Stimulated activated naive CD8-positive, alpha-beta T cell treated with anti-CD3 and anti-CD28 coated beads, Interleukin-15, amount 100 ng/mL, for 72 hours (primary cell): Measurements from ENCODE around the gene TIPARP.

Source experiments
- ATAC-seq: fragments of 150-1000 bp; cut with Tn5 transposase; 2 replicates; pipeline ENCODE4 v1.10.0; 2021; ENCODE audit warnings: mild to moderate bottlenecking, moderate library complexity
- DNase-seq, 2 donors: peaks; one replicate each; pipeline ENCODE4 v3.0.0; 2021 to 2022
- H3K27ac Mint-ChIP-seq, 2 donors: one replicate each; pipeline ENCODE4 v1.8.0; 2022; ENCODE audit warnings: mild to moderate bottlenecking in 2 of 2, mixed read lengths in 2 of 2, moderate library complexity in 2 of 2
- H3K27me3 Mint-ChIP-seq: one replicate; pipeline ENCODE4 v1.8.0; 2022; ENCODE audit warnings: mixed read lengths
- H3K4me1 Mint-ChIP-seq: one replicate; pipeline ENCODE4 v1.8.0; 2022; ENCODE audit warnings: mild to moderate bottlenecking, mixed read lengths
- H3K4me3 Mint-ChIP-seq, 2 donors: one replicate each; pipeline ENCODE4 v1.8.0; 2022; ENCODE audit warnings: mild to moderate bottlenecking in 2 of 2, mixed read lengths in 2 of 2, moderate library complexity in 1 of 2
- H3K9me3 Mint-ChIP-seq, 2 donors: one replicate each; pipeline ENCODE4 v1.8.0; 2022; ENCODE audit warnings: mixed read lengths in 2 of 2

TIPARP gene

GRCh38 chr3:156751461-156752025 is 77.2 kb downstream of the TIPARP start:
- no peak for ATAC-seq
- no peak overlapping the region for H3K27ac Mint-ChIP-seq
- no peak overlapping the region for H3K4me3 Mint-ChIP-seq
- peaks cover 5 to 16% of the 10 kb centered on the region in 2 donors for H3K9me3 Mint-ChIP-seq
- peaks cover 9% of the 10 kb centered on the region for H3K4me1 Mint-ChIP-seq
- H3K27me3 Mint-ChIP-seq: peaks cover 33% of the 10 kb centered on the region
- no peak for DNase-seq
